ENCODE measurements around the gene DUSP1.

Gene DUSP1

DNA sequence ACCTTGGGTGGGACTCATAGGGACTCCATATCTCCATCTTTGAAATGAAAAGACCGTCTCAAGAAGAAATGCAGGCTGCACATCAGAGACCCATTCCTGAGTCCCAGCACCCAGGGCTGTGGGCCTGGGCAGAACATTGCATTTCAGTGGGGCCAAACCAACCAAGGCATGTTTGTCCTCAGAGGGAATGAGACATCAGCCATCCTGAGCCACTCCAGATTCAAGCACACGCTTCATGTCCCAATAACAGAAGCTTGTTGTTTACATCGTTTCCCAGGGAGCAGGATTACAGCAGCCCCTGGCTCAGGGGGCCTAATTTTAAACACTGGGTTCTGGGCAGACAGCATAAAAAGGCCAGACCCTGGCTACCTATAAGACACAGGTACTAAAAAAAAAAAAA lies 24.3 kb downstream of the DUSP1 start:
- TF ChIP-seq CSDC2 (CRISPR knock-in tag; IDR thresholded peaks at IDR 0.05) = no peak
- no peak for TF ChIP-seq ZFP3 (CRISPR knock-in tag; IDR thresholded peaks at IDR 0.05)
- TF ChIP-seq PATZ1 (CRISPR knock-in tag; IDR thresholded peaks at IDR 0.05; ENCODE audit: borderline replicate concordance) = no peak
- no peak for TF ChIP-seq OSR1 (CRISPR knock-in tag; IDR thresholded peaks at IDR 0.05)
- TF ChIP-seq RARB (CRISPR knock-in tag; IDR thresholded peaks at IDR 0.05) = no peak
- no peak for TF ChIP-seq TOX (CRISPR knock-in tag; IDR thresholded peaks at IDR 0.05; ENCODE audit: borderline replicate concordance)
- TF ChIP-seq ZC3H10 (CRISPR knock-in tag; IDR thresholded peaks at IDR 0.05) = no peak
- TF ChIP-seq ARNTL (CRISPR knock-in tag; IDR thresholded peaks at IDR 0.05; ENCODE audit: borderline replicate concordance, low read depth) = no peak
- no peak for TF ChIP-seq ZNF70 (CRISPR knock-in tag; IDR thresholded peaks at IDR 0.05)
- TF ChIP-seq, protein P1, sequence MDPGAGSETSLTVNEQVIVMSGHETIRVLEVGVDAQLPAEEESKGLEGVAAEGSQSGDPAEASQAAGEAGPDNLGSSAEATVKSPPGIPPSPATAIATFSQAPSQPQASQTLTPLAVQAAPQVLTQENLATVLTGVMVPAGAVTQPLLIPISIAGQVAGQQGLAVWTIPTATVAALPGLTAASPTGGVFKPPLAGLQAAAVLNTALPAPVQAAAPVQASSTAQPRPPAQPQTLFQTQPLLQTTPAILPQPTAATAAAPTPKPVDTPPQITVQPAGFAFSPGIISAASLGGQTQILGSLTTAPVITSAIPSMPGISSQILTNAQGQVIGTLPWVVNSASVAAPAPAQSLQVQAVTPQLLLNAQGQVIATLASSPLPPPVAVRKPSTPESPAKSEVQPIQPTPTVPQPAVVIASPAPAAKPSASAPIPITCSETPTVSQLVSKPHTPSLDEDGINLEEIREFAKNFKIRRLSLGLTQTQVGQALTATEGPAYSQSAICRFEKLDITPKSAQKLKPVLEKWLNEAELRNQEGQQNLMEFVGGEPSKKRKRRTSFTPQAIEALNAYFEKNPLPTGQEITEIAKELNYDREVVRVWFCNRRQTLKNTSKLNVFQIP (CRISPR knock-in tag; IDR thresholded peaks at IDR 0.05; ENCODE audit: borderline replicate concordance, low read depth) = no peak
- TF ChIP-seq ZFP30 (CRISPR knock-in tag; IDR thresholded peaks at IDR 0.05) = no peak
- TF ChIP-seq, protein P2, sequence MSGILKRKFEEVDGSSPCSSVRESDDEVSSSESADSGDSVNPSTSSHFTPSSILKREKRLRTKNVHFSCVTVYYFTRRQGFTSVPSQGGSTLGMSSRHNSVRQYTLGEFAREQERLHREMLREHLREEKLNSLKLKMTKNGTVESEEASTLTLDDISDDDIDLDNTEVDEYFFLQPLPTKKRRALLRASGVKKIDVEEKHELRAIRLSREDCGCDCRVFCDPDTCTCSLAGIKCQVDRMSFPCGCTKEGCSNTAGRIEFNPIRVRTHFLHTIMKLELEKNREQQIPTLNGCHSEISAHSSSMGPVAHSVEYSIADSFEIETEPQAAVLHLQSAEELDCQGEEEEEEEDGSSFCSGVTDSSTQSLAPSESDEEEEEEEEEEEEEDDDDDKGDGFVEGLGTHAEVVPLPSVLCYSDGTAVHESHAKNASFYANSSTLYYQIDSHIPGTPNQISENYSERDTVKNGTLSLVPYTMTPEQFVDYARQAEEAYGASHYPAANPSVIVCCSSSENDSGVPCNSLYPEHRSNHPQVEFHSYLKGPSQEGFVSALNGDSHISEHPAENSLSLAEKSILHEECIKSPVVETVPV (CRISPR knock-in tag; IDR thresholded peaks at IDR 0.05) = no peak
- no peak for TF ChIP-seq SNAI2 (CRISPR knock-in tag; IDR thresholded peaks at IDR 0.05)
- TF ChIP-seq GLIS3 (CRISPR knock-in tag; IDR thresholded peaks at IDR 0.05) = no peak
- TF ChIP-seq, protein P3, sequence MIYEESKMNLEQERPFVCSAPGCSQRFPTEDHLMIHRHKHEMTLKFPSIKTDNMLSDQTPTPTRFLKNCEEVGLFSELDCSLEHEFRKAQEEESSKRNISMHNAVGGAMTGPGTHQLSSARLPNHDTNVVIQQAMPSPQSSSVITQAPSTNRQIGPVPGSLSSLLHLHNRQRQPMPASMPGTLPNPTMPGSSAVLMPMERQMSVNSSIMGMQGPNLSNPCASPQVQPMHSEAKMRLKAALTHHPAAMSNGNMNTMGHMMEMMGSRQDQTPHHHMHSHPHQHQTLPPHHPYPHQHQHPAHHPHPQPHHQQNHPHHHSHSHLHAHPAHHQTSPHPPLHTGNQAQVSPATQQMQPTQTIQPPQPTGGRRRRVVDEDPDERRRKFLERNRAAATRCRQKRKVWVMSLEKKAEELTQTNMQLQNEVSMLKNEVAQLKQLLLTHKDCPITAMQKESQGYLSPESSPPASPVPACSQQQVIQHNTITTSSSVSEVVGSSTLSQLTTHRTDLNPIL (CRISPR knock-in tag; IDR thresholded peaks at IDR 0.05; ENCODE audit: low read depth) = no peak
- no peak for TF ChIP-seq ZNF8 (CRISPR knock-in tag; IDR thresholded peaks at IDR 0.05)
- ATAC-seq = no peak

- TF ChIP-seq PATZ1 (CRISPR knock-in tag; IDR thresholded peaks at IDR 0.05; ENCODE audit: borderline replicate concordance) (no peak), TCF4 (CRISPR knock-in tag; IDR thresholded peaks at IDR 0.05; ENCODE audit: borderline replicate concordance) (no peak), ZFP3 (CRISPR knock-in tag; IDR thresholded peaks at IDR 0.05) (no peak), GLIS3 (CRISPR knock-in tag; IDR thresholded peaks at IDR 0.05) (no peak), OSR1 (CRISPR knock-in tag; IDR thresholded peaks at IDR 0.05) (no peak), PPARA (CRISPR knock-in tag; IDR thresholded peaks at IDR 0.05; ENCODE audit: borderline replicate concordance) (no peak), TSHZ2 (CRISPR knock-in tag; IDR thresholded peaks at IDR 0.05) (no peak), TOX (CRISPR knock-in tag; IDR thresholded peaks at IDR 0.05; ENCODE audit: borderline replicate concordance) (no peak), ESRRG (CRISPR knock-in tag; IDR thresholded peaks at IDR 0.05) (no peak), ZFP30 (CRISPR knock-in tag; IDR thresholded peaks at IDR 0.05) (no peak), ZNF70 (CRISPR knock-in tag; IDR thresholded peaks at IDR 0.05) (no peak), ISL1 (CRISPR knock-in tag; IDR thresholded peaks at IDR 0.05) (no peak), RARB (CRISPR knock-in tag; IDR thresholded peaks at IDR 0.05) (no peak), CSDC2 (CRISPR knock-in tag; IDR thresholded peaks at IDR 0.05) (no peak), SNAI2 (CRISPR knock-in tag; IDR thresholded peaks at IDR 0.05) (no peak)
- TF ChIP-seq, protein P3 (CRISPR knock-in tag; IDR thresholded peaks at IDR 0.05; ENCODE audit: low read depth) = no peak
- TF ChIP-seq, protein P2 (CRISPR knock-in tag; IDR thresholded peaks at IDR 0.05) = no peak
- no peak for ATAC-seq
Measured at GRCh38 chr5:172745838-172746237, 25.2 kb downstream of the DUSP1 start.

All from SK-N-SH treated with all-trans-retinoic acid at 6 μM for 48 hours (cell line).